ENCODE measurements around the gene LHX6.

DNA sequence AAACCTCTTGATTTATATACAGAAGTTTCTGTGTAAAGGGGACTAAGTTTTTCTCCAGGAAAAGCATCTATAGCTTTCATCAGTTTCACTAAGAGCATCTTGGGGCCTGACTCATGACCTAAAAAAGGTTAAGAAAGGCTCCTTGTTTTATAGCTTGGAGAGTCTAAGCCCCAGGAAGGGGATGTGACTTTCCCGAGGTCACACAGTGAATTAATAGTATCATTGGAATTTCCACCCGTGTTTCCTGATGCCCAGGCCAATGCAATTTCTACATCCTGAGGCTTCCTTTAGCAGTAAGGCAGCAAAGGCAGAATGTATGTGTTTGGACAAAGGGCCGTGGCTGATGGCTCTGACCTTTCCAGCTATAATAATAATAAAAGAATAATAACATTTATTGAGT, 60.4 kb downstream of the LHX6 start:
- TF ChIP-seq, protein P1, sequence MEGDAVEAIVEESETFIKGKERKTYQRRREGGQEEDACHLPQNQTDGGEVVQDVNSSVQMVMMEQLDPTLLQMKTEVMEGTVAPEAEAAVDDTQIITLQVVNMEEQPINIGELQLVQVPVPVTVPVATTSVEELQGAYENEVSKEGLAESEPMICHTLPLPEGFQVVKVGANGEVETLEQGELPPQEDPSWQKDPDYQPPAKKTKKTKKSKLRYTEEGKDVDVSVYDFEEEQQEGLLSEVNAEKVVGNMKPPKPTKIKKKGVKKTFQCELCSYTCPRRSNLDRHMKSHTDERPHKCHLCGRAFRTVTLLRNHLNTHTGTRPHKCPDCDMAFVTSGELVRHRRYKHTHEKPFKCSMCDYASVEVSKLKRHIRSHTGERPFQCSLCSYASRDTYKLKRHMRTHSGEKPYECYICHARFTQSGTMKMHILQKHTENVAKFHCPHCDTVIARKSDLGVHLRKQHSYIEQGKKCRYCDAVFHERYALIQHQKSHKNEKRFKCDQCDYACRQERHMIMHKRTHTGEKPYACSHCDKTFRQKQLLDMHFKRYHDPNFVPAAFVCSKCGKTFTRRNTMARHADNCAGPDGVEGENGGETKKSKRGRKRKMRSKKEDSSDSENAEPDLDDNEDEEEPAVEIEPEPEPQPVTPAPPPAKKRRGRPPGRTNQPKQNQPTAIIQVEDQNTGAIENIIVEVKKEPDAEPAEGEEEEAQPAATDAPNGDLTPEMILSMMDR (IDR thresholded peaks at IDR 0.05): no peak
- no peak for TF ChIP-seq POLR2A (IDR thresholded peaks at IDR 0.05)
